Stimulated activated CD4-positive, alpha-beta T cell treated with anti-CD3 and anti-CD28 coated beads, Interleukin-2, amount 100 ng/mL, for 48 hours (primary cell): ENCODE results near the gene RPTOR.
"Not testable (repeated sequence)": the region's sequence is repeated elsewhere in the genome, so short reads cannot be mapped to it uniquely, and the experiment has no call there.

Source experiments
- DNase-seq, 2 donors: peaks; one replicate each; pipeline ENCODE4 v3.0.0-alpha.2; 2020

The RPTOR gene

DNA sequence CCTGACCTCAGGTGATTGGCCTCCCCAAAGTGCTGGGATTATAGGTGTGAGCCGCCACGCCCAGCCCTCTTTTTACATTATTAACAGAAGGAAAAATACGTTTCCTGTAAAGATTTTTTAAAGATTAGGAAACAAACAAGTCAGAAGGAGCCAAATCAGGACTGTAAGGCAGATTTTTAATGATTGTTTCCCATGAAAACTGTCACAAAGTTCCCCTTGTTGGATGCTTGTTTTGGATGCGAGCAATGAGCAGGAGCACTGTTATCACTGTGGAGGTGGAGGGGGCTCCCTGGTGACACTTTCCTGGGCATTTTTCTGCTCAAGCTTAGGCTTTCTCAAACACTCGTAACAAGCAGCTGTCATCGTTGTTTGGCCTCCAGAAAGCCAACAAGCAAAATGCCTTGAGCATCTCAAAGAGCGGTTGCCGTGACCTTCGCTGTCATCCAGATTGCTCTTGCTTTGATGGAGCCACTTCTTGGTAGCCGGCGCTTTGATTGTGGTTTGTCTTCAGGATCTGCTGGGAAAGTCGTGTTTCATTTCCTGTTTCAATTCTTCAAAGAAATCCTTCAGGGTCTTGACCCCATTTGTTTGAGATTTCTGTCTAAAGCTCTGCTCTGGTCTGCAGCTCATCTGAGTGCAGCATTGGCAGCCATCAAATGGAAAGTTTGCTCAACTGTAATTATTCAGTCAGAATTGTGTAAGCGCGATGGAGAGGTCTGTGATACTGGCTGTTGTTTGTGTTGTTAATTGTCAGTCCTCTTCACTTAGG lies 128.7 kb downstream of the RPTOR start:
- no peak for DNase-seq

DNA sequence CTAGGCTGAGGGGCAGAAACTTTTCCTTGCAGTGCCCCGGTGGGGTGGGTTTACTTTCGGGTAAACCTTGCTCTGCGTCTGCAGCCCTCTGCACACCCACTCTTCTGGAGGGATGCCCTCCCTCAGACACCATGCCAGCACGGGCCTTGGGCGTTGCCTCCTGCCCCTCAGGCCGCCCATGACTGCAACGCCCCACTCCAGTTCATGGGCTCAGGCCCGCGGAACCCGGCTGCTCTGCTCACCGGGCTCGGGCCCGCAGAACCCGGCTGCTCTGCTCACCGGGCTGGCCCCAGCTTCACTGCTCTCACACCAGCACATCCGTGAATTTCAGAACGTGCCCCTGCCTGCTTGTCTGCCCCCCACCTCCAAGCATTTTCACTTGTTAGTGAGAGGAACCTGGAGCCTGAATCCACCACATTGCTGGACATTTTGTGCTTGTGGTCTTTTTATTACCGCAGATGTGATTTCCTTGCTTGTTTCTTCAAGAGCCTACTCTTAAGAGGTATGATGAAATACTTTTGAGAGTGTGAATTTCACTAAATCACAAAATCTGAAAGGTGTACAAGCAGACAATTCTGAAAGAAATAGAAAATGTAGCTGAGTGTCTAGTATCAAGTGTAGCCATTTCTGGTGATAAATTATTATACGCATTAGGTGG lies 130.9 kb downstream of the RPTOR start:
- DNase-seq, result no peak

- DNase-seq, result no peak
Observed at GRCh38 chr17:80676096-80676466, 131.4 kb downstream of the RPTOR start.

DNA sequence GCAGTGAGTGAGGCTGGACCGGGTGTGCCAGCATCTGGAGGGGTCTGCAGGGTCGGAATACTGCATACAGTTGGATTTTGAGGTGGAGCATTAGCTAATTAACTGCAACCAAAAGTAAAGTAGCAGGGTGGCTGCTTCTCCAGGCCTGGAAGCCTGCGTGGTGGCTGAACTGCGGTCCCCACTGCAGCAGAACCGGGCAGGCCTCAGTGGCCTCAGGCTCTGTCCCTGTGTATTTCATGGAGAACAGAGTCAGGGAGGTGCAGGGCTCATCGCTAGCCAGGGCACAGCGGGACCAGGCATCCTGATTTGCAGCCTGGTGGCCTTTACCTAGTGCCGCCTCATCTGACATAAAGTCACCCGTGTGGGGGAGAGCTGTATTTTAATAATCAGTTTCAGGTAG lies 131.9 kb downstream of the RPTOR start:
- no peak for DNase-seq

DNA sequence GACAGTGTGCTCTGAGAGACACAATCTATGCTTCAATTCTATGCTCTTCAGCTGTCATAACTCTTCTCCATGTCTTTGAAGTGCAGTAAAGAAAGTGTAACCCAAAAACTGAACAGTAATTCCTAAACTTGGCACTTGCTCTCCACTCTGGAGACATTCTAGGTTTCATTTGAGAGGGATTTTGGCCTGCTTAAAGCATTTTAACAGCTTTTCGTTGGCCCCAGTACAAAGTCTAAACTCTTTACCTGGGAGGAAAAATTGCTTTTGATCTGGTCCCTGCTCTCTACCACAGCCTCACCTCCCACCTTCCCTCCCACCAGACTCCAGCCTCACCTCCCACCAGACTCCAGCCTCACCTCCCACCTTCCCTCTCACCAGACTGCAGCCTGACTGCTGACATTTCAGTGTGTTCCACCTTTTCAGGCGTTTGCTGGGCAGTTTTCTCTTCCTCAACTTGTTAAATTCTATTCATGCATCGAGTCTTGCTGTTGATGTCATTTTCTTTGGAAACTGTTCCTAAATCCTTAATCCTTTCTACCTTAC lies 132.6 kb downstream of the RPTOR start:
- DNase-seq, result no peak

DNA sequence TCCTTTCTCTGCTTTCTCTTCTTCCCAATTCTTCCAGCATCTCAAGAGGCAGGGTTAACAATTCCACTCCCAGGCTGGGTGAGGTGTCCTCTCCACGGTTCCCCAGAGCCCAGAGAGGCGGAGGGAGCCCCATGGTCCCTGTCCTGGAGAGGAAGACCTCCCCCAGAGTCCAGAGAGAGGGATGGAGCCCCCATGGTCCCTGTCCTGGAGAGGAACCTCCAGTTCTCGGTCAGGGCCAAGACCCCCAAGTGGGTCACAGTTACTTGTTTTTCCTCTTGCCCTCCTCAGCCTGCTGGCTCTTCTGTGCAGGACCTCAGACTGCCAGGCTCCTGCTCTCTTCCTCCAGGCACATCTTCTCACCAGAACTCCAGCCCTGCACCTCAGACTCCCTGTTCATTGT lies 135.2 kb downstream of the RPTOR start:
- DNase-seq, result no peak

DNA sequence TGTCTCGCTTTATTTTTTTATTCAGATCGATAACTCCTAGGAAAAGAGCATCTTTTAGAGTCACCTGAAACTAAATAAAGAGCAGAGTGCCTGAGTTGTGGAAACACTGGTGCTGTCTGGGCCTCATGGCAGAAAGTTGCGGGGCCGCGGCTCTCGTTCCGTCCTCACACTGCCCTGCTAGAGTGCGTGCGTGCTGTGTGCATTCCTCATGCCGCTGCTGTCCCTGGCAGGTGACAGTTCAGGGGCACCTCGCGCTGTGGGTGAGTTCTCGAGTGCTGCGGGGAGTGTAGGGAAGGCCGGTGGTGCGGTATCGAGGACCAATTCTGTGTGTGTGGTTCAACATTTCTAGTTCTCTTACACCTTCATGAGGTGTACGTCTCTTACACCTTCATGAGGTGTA lies 136.6 kb downstream of the RPTOR start:
- no peak for DNase-seq

- no peak for DNase-seq
Observed at GRCh38 chr17:80682372-80682771, 137.7 kb downstream of the RPTOR start.

DNA sequence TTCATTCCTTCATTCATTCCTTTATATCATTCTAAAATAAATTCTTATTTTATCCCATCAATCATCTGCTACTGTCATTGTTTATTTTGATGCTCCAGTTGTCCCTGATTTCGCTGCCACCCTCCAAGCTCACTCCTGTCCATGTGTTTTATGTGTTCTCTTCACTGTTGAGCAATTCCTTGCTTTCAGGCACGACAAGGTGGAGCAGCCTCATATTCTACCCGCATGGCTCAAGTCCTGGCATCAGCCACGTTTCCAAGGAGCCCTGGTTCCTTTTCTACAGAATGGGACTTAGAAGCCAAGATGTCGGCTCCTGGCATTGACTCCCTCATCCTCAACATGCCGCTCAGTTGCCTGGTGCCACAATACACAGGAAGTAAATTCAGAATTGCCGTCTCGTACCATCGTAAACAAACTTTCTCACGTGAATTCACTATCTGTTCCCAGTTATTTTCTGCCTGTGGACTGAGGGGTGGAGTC lies 139.0 kb downstream of the RPTOR start:
- DNase-seq, result no peak

GRCh38 chr17:80687839-80688238 lies 143.2 kb downstream of the RPTOR start:
- no peak for DNase-seq

- DNase-seq, result no peak
Observed at GRCh38 chr17:80689129-80689619, 144.5 kb downstream of the RPTOR start.

DNA sequence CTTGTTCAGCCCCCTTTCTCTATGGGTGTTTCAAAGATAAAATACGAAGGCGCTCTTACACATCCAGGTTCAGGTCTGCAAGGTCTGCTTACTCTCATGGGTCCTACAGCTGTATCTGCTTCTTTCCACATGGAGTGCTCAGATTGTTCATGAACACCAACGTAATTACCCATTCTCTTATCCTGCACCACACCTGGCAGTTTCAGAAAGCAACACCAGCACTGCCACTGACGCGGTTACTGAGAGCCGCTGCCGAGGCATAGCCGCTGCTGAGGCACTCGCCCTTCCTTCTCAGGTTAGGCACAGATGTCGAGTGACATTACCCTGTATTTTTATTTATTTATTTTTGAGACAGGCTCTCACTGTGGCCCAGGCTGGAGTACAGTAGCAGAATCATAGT lies 147.1 kb downstream of the RPTOR start:
- DNase-seq, result no peak

- DNase-seq, result no peak
Observed at GRCh38 chr17:80692931-80693467, 148.4 kb downstream of the RPTOR start.

DNA sequence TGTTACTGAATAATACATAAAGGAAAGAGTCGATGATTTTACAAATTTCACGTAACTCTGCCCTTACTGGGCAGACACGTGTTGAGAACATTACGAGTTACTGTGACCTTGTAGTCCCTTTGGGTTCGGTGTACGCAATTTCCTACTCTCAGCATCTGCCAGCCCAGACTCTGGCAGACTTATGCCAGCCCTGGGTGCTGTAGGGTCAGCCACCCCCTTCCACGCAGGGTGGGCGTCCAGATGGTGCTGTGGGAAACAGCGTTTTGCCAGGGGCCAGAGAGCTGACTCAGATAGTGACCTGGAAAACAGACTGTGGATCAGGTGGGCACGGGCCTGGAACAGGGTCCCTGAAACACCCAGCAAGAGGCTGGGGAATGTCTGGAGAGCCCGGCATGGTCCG lies 148.9 kb downstream of the RPTOR start:
- DNase-seq, result no peak

GRCh38 chr17:80694085-80694991 lies 149.7 kb downstream of the RPTOR start:
- no peak for DNase-seq

DNA sequence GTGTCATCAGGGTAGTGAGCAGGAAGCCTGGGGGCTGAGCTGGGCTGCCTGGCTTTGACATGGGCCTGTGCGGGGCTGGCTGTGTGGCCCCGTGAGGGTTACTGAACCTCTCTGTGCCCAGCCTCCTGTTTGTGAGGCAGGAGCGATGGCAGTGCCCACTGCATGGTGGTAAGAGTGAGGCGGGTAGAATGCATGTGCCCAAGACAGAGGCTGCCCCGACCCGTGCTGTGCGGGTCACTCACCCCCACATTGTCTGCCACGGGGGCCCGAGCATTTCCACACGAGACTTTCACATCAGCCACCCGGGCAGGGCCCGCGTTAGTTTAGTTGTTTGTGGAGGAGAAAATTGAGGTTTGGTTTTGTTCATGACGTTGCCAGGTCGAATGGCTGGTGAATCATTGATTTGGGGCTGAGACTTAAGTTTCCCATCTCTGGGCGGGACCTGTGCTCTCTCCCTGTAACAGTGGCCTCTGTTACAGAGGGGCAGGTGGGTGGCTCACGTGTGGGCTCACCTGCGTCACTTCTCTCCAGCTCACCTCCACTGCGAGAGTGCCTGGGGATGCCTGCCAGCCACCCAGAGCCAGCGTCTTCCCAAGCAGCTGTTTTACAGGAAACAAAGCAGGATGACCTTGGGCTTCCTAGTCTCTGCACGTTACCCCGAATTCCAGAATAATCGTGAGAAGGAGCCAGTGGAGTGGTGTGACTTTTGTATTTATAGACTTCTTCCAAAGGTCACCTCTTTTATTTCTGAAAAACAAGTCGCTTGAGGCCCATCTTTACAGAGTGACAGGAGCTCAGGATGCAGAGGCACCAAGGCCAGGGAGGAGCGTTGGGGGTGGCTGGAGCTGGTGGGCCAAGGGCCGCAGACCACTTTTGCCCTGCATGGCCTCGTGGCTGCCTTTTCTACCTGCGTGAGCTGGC lies 150.6 kb downstream of the RPTOR start:
- DNase-seq, result no peak

GRCh38 chr17:80695979-80696378 lies 151.3 kb downstream of the RPTOR start:
- DNase-seq, result no peak

- DNase-seq, result no peak
Observed at GRCh38 chr17:80696456-80696855, 151.8 kb downstream of the RPTOR start.

DNA sequence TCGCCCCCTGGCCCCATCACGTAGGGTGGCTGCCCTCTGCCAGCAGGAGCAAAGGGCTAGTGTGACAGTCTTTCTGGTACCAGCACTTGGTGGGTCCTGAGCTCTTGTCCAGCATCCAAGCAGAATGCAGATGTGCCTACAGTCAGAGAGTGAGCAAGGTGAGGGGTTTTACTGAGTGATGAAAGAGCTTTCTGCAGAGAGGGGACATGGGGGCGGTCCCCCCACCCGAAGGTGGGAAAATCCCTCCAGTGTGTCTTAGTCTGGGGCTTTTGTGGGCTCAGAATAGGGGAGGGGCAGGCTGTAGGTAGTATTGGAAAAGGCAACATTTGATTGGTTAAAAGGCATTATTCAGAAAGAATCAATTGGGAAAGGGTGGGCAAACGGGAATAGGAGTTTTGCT lies 152.3 kb downstream of the RPTOR start:
- no peak for DNase-seq

GRCh38 chr17:80698297-80698696 lies 153.7 kb downstream of the RPTOR start:
- DNase-seq, result no peak

- DNase-seq, result not testable (repeated sequence)
Observed at GRCh38 chr17:80699205-80699604, 154.6 kb downstream of the RPTOR start.

GRCh38 chr17:80701730-80702129 lies 157.1 kb downstream of the RPTOR start:
- no peak for DNase-seq
